HG02642 (cell line): ENCODE measurements around the gene PDCD4.
A peak's percentile ranks its signal among the peaks of the same experiment; 100 is the strongest.
"Not testable (repeated sequence)": the region's sequence is repeated elsewhere in the genome, so short reads cannot be mapped to it uniquely, and the experiment has no call there.

ENCODE experiments used
- ATAC-seq: cut with Tn5 transposase; IDR thresholded peaks from one replicate; pipeline ENCODE4 v1.9.1; 2021; ENCODE audit warnings: mild to moderate bottlenecking; ENCODE audit not compliant: unreplicated experiment, poor library complexity

The PDCD4 gene

GRCh38 chr10:110915600-110915999 lies 43.9 kb downstream of the PDCD4 start:
- ATAC-seq = not testable (repeated sequence)

- ATAC-seq = no peak
Measured at GRCh38 chr10:110916554-110917346, 45.0 kb downstream of the PDCD4 start.

GRCh38 chr10:110918269-110918642 lies 46.5 kb downstream of the PDCD4 start:
- no peak for ATAC-seq

- ATAC-seq = peak; percentile 84
Measured at GRCh38 chr10:110918643-110919348, 47.1 kb downstream of the PDCD4 start, which contains the start of gene BBIP1. TSS of gene BBIP1 (minus strand) at chr10:110919180. CDS start at chr10:110918157, 1,023 bp downstream.

DNA sequence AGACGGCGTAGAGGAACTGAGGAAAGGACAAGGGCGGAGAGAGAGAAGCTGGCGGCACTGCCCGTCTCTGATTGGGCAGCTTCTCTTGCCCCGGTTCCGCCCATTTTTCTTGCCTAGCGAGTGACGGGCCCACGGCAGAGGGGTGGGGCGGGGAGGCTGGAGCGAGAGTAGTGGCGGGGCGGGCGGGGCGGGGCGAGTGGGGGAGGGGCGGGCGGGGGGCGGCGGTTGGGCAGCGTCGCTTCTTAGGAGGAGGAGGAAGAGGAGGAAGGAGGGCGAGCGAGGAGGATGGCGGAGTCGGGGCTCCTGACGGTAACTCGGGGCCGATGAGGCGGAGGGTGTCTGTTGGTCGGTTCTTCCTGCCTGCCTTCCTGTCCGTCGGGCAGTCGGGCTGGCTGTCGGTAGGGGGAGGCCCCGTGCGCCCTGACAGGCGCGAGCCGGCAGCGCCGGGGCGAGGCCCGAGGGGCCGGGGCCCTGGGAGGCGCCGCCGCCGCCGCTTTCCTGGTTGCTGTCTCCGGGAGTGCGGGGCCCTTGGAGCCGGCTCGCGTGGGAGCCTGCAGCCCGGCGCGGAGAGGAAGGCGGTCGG lies 47.7 kb downstream of the PDCD4 start, which contains the start of gene SHOC2:
SHOC2 (plus strand) TSS at position 256 of the 583 bp plus-strand sequence. CDS start 44,755 bp downstream, outside the sequence.
- ATAC-seq = peak; percentile 23

- peak; percentile 23 for ATAC-seq
Measured at GRCh38 chr10:110919971-110920881, 48.5 kb downstream of the PDCD4 start.

GRCh38 chr10:110923856-110924493 lies 52.2 kb downstream of the PDCD4 start:
- ATAC-seq = peak; percentile 21

GRCh38 chr10:110927461-110927860 lies 55.7 kb downstream of the PDCD4 start:
- ATAC-seq = no peak

GRCh38 chr10:110931769-110932381 lies 60.1 kb downstream of the PDCD4 start:
- no peak for ATAC-seq

- no peak for ATAC-seq
Measured at GRCh38 chr10:110932505-110933180, 60.9 kb downstream of the PDCD4 start.

GRCh38 chr10:110936757-110937156 lies 65.0 kb downstream of the PDCD4 start:
- ATAC-seq = no peak

DNA sequence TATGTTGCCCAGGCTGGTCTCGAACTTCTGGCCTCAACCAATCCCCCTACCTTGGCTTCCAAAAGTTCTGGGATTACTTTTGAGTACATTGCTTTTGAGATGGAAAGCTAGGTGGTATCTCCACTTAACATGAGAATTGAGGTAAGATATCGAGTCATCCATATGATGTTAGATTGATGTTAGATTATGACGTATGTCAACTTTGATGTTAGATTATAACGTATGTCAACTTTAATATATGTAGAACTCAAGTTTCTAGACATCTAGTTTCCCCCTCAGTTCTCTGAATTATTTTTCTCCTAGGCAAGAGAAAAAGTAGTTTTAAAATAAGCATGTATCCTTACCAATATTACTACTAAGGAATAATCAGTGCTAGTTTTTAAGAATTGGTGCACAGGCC lies 67.7 kb downstream of the PDCD4 start:
- no peak for ATAC-seq

DNA sequence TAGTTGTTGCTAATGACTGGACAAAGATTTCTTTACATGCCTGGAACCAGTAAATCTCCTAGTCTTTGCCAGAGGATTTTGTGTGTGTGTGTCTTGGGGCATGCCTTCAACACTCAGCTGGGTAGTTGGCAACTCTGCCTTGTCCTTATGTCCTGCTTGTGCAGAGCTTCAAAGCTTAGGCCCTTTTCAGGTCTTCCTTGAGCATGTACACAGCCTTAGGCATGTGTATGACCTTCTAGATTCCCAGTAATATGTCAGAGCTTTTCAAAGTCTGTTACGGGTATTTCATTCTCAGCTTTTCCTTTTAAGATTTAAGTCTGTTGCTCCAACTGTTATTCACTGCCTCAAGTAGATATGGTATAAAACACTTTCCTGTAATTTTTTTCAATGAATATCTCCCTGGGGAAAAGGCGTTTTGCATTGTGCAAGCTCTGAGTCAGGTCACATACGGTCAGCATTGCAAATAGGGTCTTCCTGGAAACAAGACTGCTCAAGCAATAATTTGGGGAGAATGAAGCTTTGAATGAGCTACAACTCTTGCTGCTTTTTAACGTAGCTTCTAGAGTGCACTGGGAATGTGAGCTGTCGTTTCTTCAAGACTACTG lies 73.2 kb downstream of the PDCD4 start:
- ATAC-seq = no peak

DNA sequence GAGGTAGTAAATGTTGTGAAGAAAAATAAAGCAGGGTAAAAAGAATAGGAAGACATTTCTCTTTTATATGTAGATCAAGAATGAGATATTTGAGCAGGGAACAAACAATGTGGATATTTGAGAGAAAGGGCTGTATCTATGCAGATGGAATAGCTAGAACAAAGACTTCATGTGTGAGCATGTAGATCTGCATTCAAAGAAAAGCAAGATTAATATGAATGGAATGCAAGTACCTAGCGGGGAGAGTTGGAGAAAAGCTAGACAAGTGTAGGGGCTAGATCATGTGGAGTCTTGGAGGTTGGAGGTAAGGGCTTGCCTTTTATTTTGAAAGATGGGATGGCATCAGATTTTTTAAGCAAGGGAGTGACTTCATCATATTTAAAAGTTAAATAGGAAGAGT lies 74.8 kb downstream of the PDCD4 start:
- ATAC-seq = no peak

DNA sequence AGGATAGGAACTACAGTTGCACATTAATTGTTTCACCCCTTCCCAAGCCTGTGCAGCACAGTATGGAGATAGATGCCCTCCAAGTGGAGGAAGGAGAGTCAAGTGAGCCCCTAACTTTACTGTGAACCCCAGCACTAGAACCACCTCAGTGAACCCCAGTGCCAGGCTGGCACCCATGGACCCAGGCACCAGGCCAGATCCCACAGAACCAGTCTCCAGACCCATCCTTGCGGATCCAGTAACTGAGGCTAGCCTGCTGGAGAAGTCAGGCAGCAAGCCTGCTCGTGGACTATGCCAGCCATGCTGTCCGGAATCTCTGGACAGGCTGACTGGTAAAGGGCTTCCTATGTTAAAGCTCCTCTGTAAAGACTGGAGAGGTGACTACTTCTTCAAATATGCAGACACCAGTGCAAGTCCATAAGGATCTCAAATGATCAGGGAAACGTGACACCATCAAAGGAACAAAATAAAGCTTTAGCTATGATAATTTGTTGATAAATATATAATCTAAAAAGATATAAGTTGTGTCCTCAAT lies 75.4 kb downstream of the PDCD4 start:
- no peak for ATAC-seq
